ENCODE data around the gene RBMS3.

Gene RBMS3

DNA sequence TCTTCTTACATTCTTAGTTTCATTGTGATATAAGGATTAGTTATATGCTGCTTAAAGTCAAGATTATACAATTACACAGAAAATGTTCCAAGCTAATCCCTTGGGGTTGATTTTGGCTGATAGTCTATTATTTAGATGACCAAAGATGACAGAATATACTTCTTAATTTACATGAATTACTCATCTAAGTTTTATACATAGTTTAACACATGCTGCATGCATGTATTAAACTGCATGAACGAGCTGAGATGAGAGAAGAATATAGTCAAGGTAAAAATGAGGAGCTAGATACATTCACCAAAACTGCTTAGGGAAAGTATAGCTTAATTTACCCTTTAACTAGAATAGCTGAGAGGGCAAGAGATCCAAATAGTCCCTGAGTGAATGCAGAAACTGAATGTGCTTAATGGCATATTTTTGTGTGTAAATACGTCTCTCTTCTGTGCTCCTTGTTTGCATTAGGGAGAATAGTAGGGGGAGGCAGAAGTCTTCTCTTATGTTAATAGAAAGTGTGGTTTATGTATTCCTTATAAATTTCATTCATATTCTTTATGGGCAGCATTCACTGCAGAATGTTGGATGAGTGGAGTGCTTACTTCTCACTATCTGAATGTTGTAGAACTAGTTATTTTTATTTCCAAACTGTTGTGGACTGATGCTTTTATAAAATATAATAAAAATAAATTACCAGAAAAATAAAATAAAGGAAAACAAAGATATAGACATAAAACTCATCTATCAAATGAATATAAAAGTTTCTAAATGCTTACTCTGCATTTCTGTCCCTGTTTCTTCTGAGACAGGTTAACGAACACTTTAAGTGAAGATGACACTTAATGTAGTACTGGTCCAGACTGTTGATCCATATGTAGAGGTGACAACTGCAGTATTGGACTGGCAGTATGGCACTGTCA is 327.8 kb downstream of the RBMS3 start:
- in situ Hi-C loops (cut with MboI; ENCODE audit: low sequenced_read_pairs), result no loop called here

DNA sequence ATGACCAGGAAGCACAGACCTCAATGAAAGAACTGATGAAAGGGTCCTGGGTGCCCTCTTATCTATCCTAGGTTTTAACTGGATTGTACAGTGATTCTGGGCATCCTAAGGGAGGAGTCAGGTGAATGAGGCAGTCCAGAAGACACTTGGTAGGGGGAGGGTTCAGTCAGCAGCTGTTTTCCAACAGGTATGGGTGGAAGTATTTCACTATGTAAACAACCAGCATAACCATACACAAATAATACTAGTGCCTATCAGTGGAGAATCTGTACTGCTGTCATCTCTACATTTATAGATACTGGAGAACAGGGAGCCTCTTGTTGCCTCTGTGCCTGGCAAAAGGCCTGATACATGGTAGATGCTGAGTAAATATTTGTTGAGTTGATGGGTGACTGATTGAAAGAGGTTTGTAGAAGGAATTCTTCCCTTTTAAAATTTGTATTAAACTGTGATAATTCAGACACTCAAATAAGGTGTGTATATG is 328.5 kb downstream of the RBMS3 start:
- in situ Hi-C loops (cut with MboI; ENCODE audit: low sequenced_read_pairs), result no loop called here

DNA sequence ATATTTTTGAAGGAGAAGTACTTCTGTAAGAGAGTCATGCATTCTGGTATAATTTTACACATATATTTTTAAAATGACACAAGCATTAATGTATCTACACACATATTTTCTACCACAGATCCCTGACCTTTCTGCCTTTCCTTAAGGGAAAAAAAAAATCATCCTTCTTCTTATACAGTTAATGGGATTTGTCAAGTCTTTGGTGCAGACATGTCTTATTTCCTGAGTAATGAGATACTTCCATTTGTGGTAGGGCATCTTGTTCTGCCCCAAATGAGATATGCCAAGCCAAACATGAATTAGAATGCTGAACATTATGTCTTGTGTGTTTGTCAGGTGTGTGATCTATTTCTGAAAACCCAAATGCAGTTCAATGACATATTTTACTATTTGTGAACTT is 329.9 kb downstream of the RBMS3 start:
- in situ Hi-C loops (cut with MboI; ENCODE audit: low sequenced_read_pairs), result no loop called here

DNA sequence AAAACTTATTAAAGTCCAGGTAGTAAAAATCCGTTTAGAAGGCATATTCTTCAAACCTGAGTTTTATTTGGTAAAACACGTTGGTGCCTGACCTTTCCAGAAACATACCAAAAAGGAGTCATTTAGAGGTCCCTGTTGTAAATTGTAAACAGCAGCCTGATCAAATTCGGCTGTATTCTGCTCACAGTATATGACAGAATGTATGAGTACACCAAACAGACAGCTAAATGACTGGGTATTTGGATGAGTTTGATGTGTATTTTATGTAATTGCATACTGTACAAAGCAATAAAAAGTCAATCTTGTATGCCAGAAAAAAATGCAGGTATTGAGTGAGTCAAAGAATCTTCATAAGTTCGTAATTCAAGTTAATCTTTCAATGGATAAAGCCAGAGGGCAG is 330.4 kb downstream of the RBMS3 start:
- in situ Hi-C loops (cut with MboI; ENCODE audit: low sequenced_read_pairs), result no loop called here

DNA sequence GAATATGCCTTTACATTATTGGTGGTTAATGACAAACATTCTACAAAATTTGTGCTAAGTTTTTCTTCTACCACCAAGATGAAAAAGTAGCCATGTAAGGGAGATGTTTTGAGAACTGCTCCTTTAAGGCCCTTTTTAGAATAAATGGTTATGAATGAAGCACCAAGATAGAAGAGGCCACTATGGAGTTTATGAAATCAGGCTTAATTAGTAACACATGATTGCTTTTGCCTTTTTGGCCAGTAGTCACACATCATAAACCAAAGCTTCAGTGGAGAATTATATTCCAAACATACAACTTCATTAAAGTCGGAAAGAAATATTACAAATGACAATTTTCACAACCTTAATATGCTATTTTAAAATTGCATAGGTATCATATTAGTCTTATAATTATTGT is 331.7 kb downstream of the RBMS3 start:
- in situ Hi-C loops (cut with MboI; ENCODE audit: low sequenced_read_pairs), result no loop called here

DNA sequence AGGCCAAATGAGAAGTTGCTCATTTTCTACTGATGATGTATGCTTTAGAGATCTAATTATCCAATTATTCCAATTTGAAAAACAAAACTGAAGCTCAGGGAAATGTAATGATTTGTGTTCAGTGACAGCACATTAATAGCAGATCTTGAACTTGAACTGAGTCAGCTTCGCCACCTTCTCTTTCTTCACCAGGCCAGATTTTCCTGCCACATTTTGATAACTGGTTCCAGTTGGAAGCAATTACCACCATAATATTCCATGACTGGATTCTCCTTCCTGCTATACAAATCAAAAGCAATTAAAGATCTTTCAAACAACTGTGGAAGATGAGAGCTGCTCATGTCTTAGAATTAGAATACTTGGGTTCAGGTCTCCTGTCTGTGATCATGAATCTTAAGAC is 334.1 kb downstream of the RBMS3 start:
- in situ Hi-C loops (cut with MboI; ENCODE audit: low sequenced_read_pairs), result no loop called here

DNA sequence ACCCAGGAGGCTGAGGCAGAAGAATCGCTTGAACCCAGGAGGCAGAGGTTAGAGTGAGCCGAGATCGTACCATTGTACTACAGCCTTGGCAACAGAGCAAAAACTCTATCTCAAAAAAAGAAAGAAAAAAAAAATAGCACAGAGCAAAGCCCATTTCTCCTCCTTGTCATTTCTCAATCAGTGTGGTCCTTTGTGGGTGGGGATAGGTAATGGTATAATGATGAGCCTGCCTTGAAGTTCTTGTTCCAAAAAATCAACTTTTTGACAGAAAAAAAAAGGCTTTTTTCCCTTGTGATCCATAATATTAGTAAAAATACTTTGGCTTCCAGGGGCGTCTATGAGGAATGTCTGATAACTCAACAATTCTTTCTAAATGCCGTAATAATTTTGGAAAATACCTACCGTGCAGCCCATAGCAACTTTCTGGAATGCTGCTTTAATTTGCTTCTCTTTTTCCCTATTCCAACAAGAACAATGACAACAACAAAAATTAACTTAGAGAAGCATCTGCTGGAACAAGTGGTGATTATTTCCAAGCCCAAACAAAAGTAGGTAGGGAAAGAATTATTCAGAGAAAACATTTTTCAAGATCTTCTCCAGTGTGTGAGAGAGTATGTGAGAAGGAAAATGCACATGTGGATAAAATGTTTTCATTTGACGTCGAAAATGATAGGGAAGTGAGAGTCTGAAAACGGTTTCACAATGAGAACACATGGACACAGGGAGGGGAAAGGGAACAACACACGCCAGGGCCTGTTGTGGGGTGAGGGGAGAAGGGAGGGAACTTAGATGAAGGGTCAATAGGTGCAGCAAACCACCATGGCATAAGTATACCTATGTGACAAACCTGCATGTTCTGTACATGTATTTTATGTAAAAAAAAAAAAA is 337.8 kb downstream of the RBMS3 start:
- in situ Hi-C loops (cut with MboI; ENCODE audit: low sequenced_read_pairs), result no loop called here

DNA sequence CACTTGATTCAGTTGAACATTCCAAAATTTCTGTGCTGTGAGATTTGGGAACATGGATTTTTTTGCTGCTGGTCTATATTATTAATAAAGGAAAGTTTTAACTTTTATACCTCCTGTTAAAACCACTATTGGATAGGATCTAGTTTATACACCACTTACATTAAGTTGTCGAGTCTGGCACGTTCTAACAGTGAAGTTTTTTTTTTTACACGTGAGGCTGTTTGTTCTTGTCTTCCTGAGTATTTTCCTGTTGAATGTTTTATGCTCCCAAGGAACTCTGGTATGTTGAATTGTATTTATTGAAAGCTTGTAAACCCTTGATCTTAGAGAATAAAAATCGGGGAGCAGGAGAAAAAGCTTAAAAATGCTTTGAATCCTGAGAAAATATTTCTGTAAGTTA is 338.8 kb downstream of the RBMS3 start:
- in situ Hi-C loops (cut with MboI; ENCODE audit: low sequenced_read_pairs), result no loop called here

DNA sequence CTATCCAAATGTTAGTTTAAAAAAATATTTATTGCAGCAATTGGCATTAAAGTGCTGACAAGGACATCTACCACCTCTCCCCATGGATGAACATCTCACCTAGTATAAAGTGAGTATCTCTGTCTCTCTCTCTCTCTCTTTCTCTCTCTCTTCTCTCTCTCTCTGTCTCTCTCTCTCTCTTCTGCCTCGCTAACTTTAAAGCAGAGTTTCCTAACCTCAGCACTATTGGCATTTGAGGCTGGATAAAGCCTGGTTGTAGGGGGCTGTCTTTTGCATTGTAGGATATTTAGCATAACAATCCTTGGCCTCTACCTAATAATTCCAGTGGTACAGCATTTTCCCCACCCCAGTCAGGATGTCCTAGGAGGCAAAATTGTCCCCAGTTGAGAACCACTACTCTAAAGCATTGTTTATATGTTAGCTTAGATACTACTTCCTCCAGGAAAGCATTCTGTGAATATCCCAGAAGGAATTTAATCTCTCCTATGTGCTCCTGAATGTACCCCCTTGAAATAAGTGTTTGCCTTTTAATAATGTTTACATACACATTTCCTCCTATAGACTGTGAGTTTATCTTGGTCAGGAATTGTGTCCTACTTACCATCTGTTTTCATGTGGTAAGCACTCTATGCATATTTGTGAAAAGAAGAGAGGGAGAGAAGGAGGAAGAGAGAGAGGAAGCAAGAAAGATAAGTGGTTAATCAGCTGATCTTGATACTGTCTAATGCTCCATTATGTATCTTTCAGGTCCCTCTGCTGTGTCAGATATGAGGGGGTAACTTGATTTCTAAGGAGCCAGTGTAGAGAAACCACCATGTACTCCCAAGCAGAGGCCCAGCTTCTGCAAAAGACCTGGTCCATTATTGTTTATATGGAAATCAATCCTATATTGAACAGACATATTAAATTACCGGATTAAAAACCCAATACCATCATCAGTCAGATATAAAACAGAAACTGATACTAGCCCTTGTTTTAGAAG is 346.6 kb downstream of the RBMS3 start:
- in situ Hi-C loops (cut with MboI; ENCODE audit: low sequenced_read_pairs), result no loop called here

DNA sequence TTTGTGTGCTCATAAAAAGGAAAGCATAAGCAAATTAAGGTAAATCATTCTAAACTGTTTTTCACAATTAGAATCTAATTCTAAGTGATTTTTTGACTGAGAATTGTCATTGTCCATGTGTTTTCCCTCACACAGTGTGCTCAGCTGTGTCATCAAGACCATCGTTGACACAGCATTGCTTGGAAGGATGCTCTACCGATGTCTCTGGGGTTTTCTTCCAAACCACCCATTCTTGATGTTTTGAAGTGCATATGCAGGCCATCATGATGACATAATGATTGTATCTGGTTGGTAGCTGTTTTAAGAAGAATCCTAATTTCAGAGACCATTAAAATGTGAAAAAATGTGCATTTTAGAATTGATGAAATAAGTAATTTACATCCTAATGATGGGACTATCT is 347.9 kb downstream of the RBMS3 start:
- in situ Hi-C loops (cut with MboI; ENCODE audit: low sequenced_read_pairs), result no loop called here

DNA sequence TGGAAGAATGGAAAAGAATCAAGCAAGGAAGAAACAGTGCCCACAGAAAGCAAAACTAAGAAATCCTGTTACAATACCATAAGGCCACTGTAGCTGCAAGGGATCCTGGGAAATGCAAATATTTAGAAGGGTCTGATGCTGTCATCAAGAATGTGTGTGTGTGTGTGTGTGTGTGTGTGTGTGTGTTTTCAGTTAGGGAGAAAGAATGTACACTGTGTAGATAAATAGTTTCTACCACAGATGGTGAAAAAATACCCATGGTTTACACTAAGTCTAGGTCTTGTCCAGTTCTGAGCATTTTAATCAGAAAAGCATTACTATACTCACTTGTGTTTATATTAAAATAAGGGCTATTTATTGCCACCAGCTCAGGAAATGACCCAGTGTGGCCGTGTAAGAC is 355.0 kb downstream of the RBMS3 start:
- in situ Hi-C loops (cut with MboI; ENCODE audit: low sequenced_read_pairs), result no loop called here

DNA sequence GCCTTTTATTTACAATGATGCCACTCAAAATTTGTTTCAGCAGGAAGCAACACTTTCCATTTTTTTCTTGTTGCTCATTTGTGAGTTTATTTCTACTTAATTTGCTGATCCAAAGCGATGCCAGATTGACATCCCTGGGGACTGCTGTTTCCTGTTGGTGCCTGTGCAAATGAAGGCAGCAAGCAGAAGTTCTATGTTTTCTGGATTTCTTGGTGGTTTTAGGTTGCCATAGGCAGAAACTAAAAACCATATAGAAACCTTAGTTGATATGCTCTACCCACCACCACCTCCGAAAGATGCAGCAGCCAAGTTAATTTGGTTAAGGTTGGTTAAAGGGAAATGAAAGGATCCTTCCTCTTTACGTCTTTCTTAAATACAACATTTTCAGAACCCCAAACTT is 356.2 kb downstream of the RBMS3 start:
- in situ Hi-C loops (cut with MboI; ENCODE audit: low sequenced_read_pairs), result no loop called here

DNA sequence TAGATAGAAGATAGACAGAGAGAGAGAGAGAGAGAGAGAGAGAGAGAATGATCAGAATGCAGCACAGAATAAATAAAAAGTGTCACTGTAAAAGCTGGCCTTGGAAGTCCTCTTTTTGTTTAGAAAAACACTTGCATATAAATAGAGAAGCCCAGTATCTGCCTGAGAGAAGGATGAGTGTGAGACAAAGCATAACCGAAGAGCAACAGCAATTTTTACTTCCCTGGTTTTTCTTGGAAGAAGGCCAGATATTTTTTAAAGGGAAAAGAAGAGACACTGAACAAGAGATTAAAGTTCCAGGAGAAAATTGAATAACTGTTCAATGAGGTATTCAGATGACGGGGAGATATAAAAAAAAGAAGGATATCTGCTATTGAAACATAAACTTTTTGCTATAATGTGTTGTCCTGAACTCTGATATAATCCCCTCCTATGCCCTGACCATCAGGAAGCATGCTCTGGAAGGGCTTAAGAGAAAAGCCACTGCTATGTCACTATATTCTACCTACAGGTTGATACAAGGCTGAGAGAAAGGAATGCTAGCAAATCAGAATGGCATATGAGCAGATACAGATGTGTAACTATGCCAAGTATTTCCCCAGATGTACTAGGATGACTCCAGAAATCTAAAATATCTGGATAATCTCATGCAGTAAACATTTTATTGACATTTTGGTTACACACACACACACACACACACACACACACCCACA is 358.9 kb downstream of the RBMS3 start:
- in situ Hi-C loops (cut with MboI; ENCODE audit: low sequenced_read_pairs), result no loop called here

DNA sequence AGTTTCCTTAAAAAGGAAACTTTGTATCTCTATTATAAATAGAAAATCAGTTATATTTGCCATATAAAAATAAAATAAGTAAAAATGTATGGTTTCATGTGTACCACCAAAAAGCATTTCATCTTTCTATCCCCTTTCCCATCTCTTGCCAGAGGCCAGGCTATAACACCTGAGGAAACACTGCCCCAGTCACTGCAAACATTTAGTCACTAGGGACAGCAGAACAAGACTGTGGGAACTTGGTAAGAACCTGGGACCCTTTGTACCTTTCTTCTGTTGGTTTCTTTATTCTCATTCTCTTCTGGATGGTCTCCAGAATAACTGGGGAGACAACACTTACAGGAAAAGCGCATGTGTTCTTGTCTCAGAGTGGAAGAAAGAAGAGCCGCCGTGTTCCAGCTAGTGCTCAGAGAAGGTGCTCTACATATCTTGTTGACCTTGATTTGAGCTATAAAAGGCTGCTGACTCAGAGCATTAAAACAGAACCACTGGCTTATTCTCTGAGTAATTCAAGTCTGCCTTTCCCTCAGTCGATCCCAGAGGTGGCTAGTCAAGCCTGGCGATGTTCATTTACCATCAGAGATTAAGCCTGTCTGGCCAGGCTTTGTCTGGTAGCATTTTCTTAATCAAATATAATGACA is 361.6 kb downstream of the RBMS3 start:
- in situ Hi-C loops (cut with MboI; ENCODE audit: low sequenced_read_pairs), result no loop called here

DNA sequence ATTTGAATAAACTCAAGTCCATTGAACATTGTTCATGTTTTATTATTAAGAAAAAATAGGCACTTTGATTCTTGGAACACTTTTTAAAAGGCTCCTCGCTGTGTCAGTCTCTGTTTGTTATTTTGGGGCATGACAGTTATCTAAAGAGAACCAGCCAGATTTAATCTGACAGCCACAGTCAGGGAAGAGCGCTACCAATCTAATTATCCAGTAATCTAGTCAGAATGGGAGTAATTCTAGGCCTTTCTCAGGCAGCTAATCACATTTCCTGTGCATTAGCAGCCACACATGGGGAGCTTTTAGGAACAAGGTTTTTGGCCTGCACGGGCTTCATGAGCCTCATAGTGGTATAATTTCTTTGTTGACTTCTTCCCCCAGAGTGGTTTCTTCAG is 362.2 kb downstream of the RBMS3 start:
- in situ Hi-C loops (cut with MboI; ENCODE audit: low sequenced_read_pairs), result no loop called here

DNA sequence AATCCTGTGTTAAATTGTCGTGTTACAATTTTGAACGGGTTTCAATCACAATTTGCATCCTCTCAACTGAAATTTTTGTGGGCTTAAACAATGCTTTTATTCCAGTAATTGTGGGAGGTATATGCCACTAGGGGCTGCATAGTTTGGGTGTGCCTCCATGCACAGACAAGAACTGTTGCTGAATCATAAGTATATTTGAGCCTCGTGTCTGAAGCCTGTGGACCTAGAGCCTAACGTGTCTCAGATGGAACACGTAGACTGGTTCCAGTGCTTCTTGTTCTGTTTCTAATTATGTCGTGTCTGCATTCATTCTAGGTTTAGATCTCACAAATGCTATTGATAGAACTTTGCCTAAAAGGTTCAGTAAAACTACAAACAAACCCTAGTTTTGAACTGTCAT is 363.4 kb downstream of the RBMS3 start:
- in situ Hi-C loops (cut with MboI; ENCODE audit: low sequenced_read_pairs), result no loop called here

DNA sequence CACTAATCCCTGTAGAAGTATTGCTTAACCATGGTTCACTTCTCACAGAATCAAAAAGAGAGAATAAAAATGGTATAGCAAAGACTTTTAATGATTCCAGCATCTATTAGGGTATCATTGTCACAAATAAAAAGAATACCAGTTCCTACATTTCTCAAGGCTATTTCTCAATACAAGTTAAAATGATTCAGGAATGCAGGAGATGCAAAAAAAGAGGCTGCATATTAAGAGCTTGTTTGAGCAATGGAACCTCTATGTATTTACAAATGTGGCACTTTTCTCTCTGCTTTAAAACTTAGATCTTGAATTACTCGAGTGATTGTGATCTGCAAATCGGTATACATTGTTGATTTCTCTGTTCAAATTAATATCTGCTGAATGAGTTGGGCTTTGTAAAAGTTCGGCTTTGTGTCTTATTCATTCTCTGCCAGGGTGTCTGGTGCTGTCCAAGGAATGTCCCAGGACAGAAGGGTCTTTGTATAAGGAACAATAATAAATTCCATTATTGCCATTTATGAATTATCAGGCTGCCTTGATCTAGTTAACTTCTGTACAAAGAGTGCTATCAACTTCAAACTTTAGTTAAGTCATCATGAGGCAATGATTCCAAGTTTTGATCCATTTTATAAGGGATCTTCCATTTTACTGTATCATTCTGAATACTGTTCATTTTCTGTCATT is 364.2 kb downstream of the RBMS3 start:
- in situ Hi-C loops (cut with MboI; ENCODE audit: low sequenced_read_pairs), result no loop called here

DNA sequence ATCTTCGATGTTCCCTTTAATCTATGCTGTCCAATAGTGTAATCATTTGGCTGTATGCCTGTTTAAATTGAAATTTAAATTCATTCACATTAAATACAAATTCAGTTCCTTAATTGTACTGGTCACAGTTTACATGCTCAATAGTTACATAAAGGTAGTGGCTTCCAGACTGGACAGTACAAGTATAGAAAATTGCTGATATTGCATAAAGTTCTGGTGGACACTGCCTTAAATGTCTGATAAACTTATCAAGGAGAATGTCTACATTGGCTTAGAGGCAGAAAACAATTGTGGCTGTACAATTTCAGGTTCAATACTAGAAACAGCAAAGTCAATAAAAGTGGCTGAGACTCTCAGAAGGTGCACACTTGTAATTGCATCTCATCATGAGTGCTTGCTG is 365.2 kb downstream of the RBMS3 start:
- in situ Hi-C loops (cut with MboI; ENCODE audit: low sequenced_read_pairs), result no loop called here

Data from HL-60/S4 treated with retinoic acid at 250 ng/mL for 4 days and 3 days (cell line).